Left lung (tissue), 10 donors: ENCODE data around the gene NEGR1. TPM values are rescaled to one million over a fixed set of nuclear protein-coding genes. Genes with fewer than 3 reads are reported as not detected.

Experiments used
- ATAC-seq: fragments of 200-7000 bp; cut with Tn5 transposase; one replicate; pipeline ENCODE4 v1.9.1; 2020; ENCODE audit warnings: moderate library complexity
- DNase-seq, 4 donors: peaks; one replicate each; pipeline ENCODE4 v3.0.0-alpha.2; 2013 to 2020
- H3K27ac ChIP-seq, 2 donors: fragments of 200-600 bp; sonication (generic) in 1 of 2; one replicate each; pipeline versions ENCODE4 v1.5.0 to v1.8.0; 2020 to 2021
- H3K27me3 ChIP-seq, 2 donors: fragments of 200-600 bp; sonication (generic) in 1 of 2; one replicate each; pipeline versions ENCODE4 v1.5.0 to v1.8.0; 2020 to 2021
- H3K36me3 ChIP-seq, 2 donors: fragments of 200-600 bp; sonication (generic) in 1 of 2; one replicate each; pipeline versions ENCODE4 v1.5.0 to v1.8.0; 2020 to 2021
- H3K4me1 ChIP-seq, 2 donors: fragments of 200-600 bp; one replicate each; pipeline ENCODE4 v1.8.0; 2021
- H3K4me3 ChIP-seq, 2 donors: fragments of 200-600 bp; sonication (generic) in 1 of 2; one replicate each; pipeline versions ENCODE4 v1.5.0 to v1.8.0; 2020 to 2021; ENCODE audit warnings: mild to moderate bottlenecking in 1 of 2
- H3K9me3 ChIP-seq, 2 donors: fragments of 200-600 bp; sonication (generic) in 1 of 2; one replicate each; pipeline versions ENCODE4 v1.5.0 to v1.8.0; 2020 to 2021
- intact Hi-C, 2 donors: fragments of 100-400 bp; cut with DNase I; formaldehyde crosslinking; loops; one replicate each; pipeline versions ENCODE4 v1.11.2 to v1.14.2; 2022
- polyA plus RNA-seq, 6 donors: library from polyadenylated mRNA; unstranded; fragments of 120-200 nt; gene quantifications; one replicate each; pipeline ENCODE4 v1.2.1, GENCODE V29; 2013; ENCODE audit not compliant: insufficient read length in 6 of 6
- total RNA-seq, 2 donors: library from RNA; stranded (reverse); fragmentation: NEBNext Ultra II Directional; extraction: Animal tissue kit (Norgen Biotek cat#: 25700); gene quantifications; one replicate each; pipeline ENCODE4 v1.2.1, GENCODE V29; 2021
- TF ChIP-seq, protein P1 (sequence below), 2 donors: fragments of 200-600 bp; sonication (generic) in 1 of 2; IDR thresholded peaks; one replicate each; pipeline versions ENCODE4 v1.5.0 to v1.8.0; 2021; ENCODE audit warnings: antibody characterized with exemption in 2 of 2
- donor health status: DM: no; HTN: yes; CAD: no.
- donor health status: DM: no; HTN: no; CAD: no.

NEGR1 gene
- total and polyA plus RNA-seq, 8 donors: 2.4 to 5.7 (median 3.5) TPM

GRCh38 chr1:71785450-71785849 is 496.9 kb downstream of the NEGR1 start:
- H3K9me3 ChIP-seq: no peaks in the 10 kb centered on the region
- no peaks in the 10 kb centered on the region for H3K27me3 ChIP-seq
- intact Hi-C loops: no loop called here
- TF ChIP-seq, protein P1, sequence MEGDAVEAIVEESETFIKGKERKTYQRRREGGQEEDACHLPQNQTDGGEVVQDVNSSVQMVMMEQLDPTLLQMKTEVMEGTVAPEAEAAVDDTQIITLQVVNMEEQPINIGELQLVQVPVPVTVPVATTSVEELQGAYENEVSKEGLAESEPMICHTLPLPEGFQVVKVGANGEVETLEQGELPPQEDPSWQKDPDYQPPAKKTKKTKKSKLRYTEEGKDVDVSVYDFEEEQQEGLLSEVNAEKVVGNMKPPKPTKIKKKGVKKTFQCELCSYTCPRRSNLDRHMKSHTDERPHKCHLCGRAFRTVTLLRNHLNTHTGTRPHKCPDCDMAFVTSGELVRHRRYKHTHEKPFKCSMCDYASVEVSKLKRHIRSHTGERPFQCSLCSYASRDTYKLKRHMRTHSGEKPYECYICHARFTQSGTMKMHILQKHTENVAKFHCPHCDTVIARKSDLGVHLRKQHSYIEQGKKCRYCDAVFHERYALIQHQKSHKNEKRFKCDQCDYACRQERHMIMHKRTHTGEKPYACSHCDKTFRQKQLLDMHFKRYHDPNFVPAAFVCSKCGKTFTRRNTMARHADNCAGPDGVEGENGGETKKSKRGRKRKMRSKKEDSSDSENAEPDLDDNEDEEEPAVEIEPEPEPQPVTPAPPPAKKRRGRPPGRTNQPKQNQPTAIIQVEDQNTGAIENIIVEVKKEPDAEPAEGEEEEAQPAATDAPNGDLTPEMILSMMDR (IDR thresholded peaks at IDR 0.05): no peak
- no peaks in the 10 kb centered on the region for H3K36me3 ChIP-seq
- H3K4me1 ChIP-seq: no peaks in the 10 kb centered on the region
- no peak for ATAC-seq
- no peak overlapping the region for H3K27ac ChIP-seq
- no peak overlapping the region for H3K4me3 ChIP-seq
- DNase-seq: peak in 2 of 4 donors; percentile 70 to 73

- intact Hi-C loops: no loop called here
- Histone ChIP-seq H3K9me3 (no peaks in the 10 kb centered on the region), H3K27me3 (no peaks in the 10 kb centered on the region), H3K4me3 (no peak overlapping the region), H3K36me3 (no peaks in the 10 kb centered on the region), H3K27ac (no peak overlapping the region), H3K4me1 (no peaks in the 10 kb centered on the region)
- TF ChIP-seq, protein P1 (IDR thresholded peaks at IDR 0.05): no peak
- ATAC-seq (no peak), DNase-seq (peak in 2 of 4 donors; percentile 37 to 49)
Observed at GRCh38 chr1:71785000-71785399, 497.3 kb downstream of the NEGR1 start.

DNA sequence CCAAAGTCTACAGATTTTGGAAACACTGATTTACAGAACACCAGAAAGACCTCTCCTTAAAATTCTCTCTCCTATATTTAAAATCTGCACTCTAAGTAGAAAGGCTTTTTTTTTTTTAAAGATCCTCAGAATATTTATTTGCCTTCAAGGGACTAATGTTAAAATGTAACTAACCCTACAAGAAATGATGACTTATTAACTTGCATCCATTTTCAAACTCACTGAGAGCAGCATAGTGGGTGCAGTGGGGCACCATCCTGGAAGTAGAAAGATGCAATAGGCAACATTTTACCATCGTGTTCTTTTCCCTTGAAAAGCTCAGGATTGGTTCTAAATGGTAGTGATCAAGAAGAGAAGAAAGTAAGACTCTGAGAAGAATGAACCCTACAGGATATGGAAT is 498.1 kb downstream of the NEGR1 start:
- no peak for ATAC-seq
- DNase-seq: no peak

GRCh38 chr1:71783071-71783470 is 499.3 kb downstream of the NEGR1 start:
- Histone ChIP-seq H3K4me3 (no peak overlapping the region), H3K27me3 (no peaks in the 10 kb centered on the region), H3K4me1 (no peaks in the 10 kb centered on the region), H3K27ac (no peak overlapping the region), H3K36me3 (no peaks in the 10 kb centered on the region), H3K9me3 (no peaks in the 10 kb centered on the region)
- intact Hi-C loops: no loop called here
- TF ChIP-seq, protein P1 (IDR thresholded peaks at IDR 0.05): no peak
- no peak for DNase-seq
- no peak for ATAC-seq

More for the DNA sequence above, 498.1 kb downstream of the NEGR1 start:
- Histone ChIP-seq H3K27ac (no peak overlapping the region), H3K9me3 (no peaks in the 10 kb centered on the region), H3K4me1 (no peaks in the 10 kb centered on the region), H3K36me3 (no peaks in the 10 kb centered on the region), H3K4me3 (no peak overlapping the region), H3K27me3 (no peaks in the 10 kb centered on the region)
- TF ChIP-seq, protein P1 (IDR thresholded peaks at IDR 0.05): no peak
- intact Hi-C loops: no loop called here

DNA sequence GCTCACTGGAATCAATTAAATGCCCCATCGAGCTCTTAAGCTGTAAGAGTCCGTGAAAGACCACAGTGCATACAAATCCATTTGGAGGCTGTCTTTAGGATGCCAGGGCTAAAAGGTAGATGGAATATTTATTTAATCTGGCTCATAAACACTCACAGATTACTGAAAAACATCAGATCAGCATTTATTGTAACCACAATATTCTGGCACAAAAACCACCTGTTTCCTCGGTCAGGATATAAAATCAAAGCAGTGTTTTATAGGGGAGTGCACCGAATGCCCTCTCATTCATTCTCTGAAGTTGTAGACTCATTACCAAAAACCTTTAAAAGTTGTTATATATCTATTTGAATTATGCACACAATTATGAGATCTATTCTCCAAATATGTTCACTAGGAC is 500.9 kb downstream of the NEGR1 start:
- H3K36me3 ChIP-seq: no peaks in the 10 kb centered on the region
- no peaks in the 10 kb centered on the region for H3K27me3 ChIP-seq
- H3K27ac ChIP-seq: no peak overlapping the region
- TF ChIP-seq, protein P1 (IDR thresholded peaks at IDR 0.05): no peak
- DNase-seq: no peak
- ATAC-seq: no peak
- no peaks in the 10 kb centered on the region for H3K9me3 ChIP-seq
- no peak overlapping the region for H3K4me3 ChIP-seq
- intact Hi-C loops: no loop called here
- no peaks in the 10 kb centered on the region for H3K4me1 ChIP-seq
